Astrocyte (in vitro differentiated cells and primary cell): ENCODE measurements around the gene PREX1. TPM values are rescaled to one million over a fixed set of nuclear protein-coding genes. Genes with fewer than 3 reads are reported as not detected.

Source experiments
- DNase-seq: peaks from one replicate; pipeline ENCODE4 v3.0.0-alpha.2; 2010; ENCODE audit warnings: low read depth
- FAIRE-seq: peaks from 2 replicates; lab custom pipeline; 2011; peaks lifted over from hg19 to GRCh38; lab: Jason Lieb, UNC
- H2AFZ ChIP-seq: 2 replicates; pipeline ENCODE4 v1.6.0; 2012; ENCODE audit warnings: low read depth, low read length, inconsistent platforms
- H3K27ac ChIP-seq: 2 replicates; pipeline ENCODE4 v1.5.1; 2011; ENCODE audit warnings: low read depth, low read length, inconsistent platforms
- H3K27me3 ChIP-seq: 2 replicates; pipeline ENCODE4 v1.6.0; 2011; ENCODE audit warnings: low read length, inconsistent platforms; ENCODE audit not compliant: insufficient read depth
- H3K36me3 ChIP-seq: 2 replicates; pipeline ENCODE4 v1.5.1; 2011; ENCODE audit warnings: low read length, inconsistent platforms; ENCODE audit not compliant: insufficient read depth
- H3K4me1 ChIP-seq: 2 replicates; pipeline ENCODE4 v1.5.1; 2011; ENCODE audit warnings: low read length, inconsistent platforms; ENCODE audit not compliant: insufficient read depth
- H3K4me2 ChIP-seq: 2 replicates; pipeline ENCODE4 v1.6.0; 2012; ENCODE audit warnings: low read length, inconsistent platforms
- H3K4me3 ChIP-seq: 2 replicates; pipeline ENCODE4 v1.5.1; 2011; ENCODE audit warnings: low read depth, mild to moderate bottlenecking, low read length, inconsistent platforms; ENCODE audit not compliant: insufficient read depth
- H3K79me2 ChIP-seq: 2 replicates; pipeline ENCODE4 v1.6.0; 2012; ENCODE audit warnings: mild to moderate bottlenecking, low read length, inconsistent platforms; ENCODE audit not compliant: insufficient read depth
- H3K9ac ChIP-seq: 2 replicates; pipeline ENCODE4 v1.6.0; 2012; ENCODE audit warnings: mild to moderate bottlenecking, low read length, inconsistent platforms
- H3K9me3 ChIP-seq: 2 replicates; pipeline ENCODE4 v1.5.1; 2012; ENCODE audit warnings: low read depth, mild to moderate bottlenecking, low read length, inconsistent platforms; ENCODE audit not compliant: insufficient read depth
- H4K20me1 ChIP-seq: 2 replicates; pipeline ENCODE4 v1.6.0; 2012; ENCODE audit warnings: low read length, inconsistent platforms; ENCODE audit not compliant: insufficient read depth
- H3K27ac Mint-ChIP-seq: one replicate; pipeline ENCODE4 v1.8.0; 2021; ENCODE audit warnings: mild to moderate bottlenecking, mixed read lengths; ENCODE audit not compliant: unreplicated experiment
- H3K27me3 Mint-ChIP-seq: one replicate; pipeline ENCODE4 v1.8.0; 2021; ENCODE audit warnings: low read depth, mixed read lengths; ENCODE audit not compliant: unreplicated experiment
- H3K36me3 Mint-ChIP-seq: one replicate; pipeline ENCODE4 v1.8.0; 2021; ENCODE audit warnings: low read depth, mixed read lengths; ENCODE audit not compliant: unreplicated experiment
- H3K4me1 Mint-ChIP-seq: one replicate; pipeline ENCODE4 v1.8.0; 2021; ENCODE audit warnings: low read depth, mixed read lengths; ENCODE audit not compliant: unreplicated experiment
- H3K4me3 Mint-ChIP-seq: one replicate; pipeline ENCODE4 v1.8.0; 2021; ENCODE audit warnings: mild to moderate bottlenecking, moderate library complexity, mixed read lengths; ENCODE audit not compliant: unreplicated experiment
- H3K9me3 Mint-ChIP-seq: one replicate; pipeline ENCODE4 v1.8.0; 2021; ENCODE audit warnings: mild to moderate bottlenecking, mixed read lengths; ENCODE audit not compliant: unreplicated experiment
- CTCF ChIP-seq: IDR thresholded peaks from 2 replicates; pipeline ENCODE4 v1.5.1; 2011; ENCODE audit warnings: low read depth, mild to moderate bottlenecking, inconsistent platforms, low read length, moderate library complexity; ENCODE audit not compliant: insufficient read depth
- EZH2 ChIP-seq: IDR thresholded peaks from 2 replicates; pipeline ENCODE4 v1.6.1; 2012; ENCODE audit warnings: mild to moderate bottlenecking, low read length, inconsistent platforms; ENCODE audit not compliant: insufficient read depth
- total RNA-seq: library from RNA; stranded (reverse); gene quantifications from 2 replicates; pipeline ENCODE4 v1.2.1, GENCODE V29; 2021

Gene PREX1
- total RNA-seq, 1 donor from 2014 or later: 3.5 TPM

- Histone ChIP-seq H3K4me3 (no peak overlapping the region), H3K4me1 (peaks cover 4% of the 10 kb centered on the region), H3K79me2 (peaks cover 3% of the 10 kb centered on the region), H3K36me3 (no peaks in the 10 kb centered on the region), H3K9ac (no peak overlapping the region), H3K4me2 (no peak overlapping the region), H4K20me1 (no peaks in the 10 kb centered on the region), H3K27me3 (no peaks in the 10 kb centered on the region), H2AFZ (no peak overlapping the region), H3K27ac (no peak overlapping the region), H3K9me3 (no peaks in the 10 kb centered on the region)
- Mint-ChIP-seq H3K27ac (no peak overlapping the region), H3K36me3 (no peaks in the 10 kb centered on the region), H3K4me1 (peaks cover 8% of the 10 kb centered on the region), H3K9me3 (peaks cover 10% of the 10 kb centered on the region), H3K27me3 (peaks cover 2% of the 10 kb centered on the region), H3K4me3 (no peak overlapping the region)
- DNase-seq (no peak), FAIRE-seq (no peak)
- TF ChIP-seq CTCF (no peak), EZH2 (no peak)
Measured at GRCh38 chr20:48761874-48762273, 65.9 kb downstream of the PREX1 start.

- H3K9me3 Mint-ChIP-seq: peaks cover 8% of the 10 kb centered on the region
- H3K36me3 Mint-ChIP-seq: no peaks in the 10 kb centered on the region
- H3K36me3 ChIP-seq: no peaks in the 10 kb centered on the region
- no peaks in the 10 kb centered on the region for H3K27me3 ChIP-seq
- no peak overlapping the region for H3K9ac ChIP-seq
- peaks cover 8% of the 10 kb centered on the region for H3K4me1 Mint-ChIP-seq
- H4K20me1 ChIP-seq: no peaks in the 10 kb centered on the region
- no peaks in the 10 kb centered on the region for H3K9me3 ChIP-seq
- no peak overlapping the region for H3K4me2 ChIP-seq
- H3K4me1 ChIP-seq: peaks cover 4% of the 10 kb centered on the region
- peaks cover 2% of the 10 kb centered on the region for H3K27me3 Mint-ChIP-seq
- TF ChIP-seq EZH2 (no peak), CTCF (no peak)
- H3K79me2 ChIP-seq: peaks cover 3% of the 10 kb centered on the region
- H3K4me3 Mint-ChIP-seq: no peak overlapping the region
- no peak overlapping the region for H3K4me3 ChIP-seq
- H2AFZ ChIP-seq: no peak overlapping the region
- H3K27ac Mint-ChIP-seq: no peak overlapping the region
- H3K27ac ChIP-seq: no peak overlapping the region
- no peak for DNase-seq
- no peak for FAIRE-seq
Measured at GRCh38 chr20:48761023-48761785, 66.6 kb downstream of the PREX1 start.

GRCh38 chr20:48760403-48760983, 67.3 kb downstream of the PREX1 start:
- Histone ChIP-seq H3K27ac (no peak overlapping the region), H3K4me2 (peak overlapping the region; percentile 59), H2AFZ (no peak overlapping the region), H4K20me1 (no peaks in the 10 kb centered on the region), H3K4me3 (no peak overlapping the region), H3K79me2 (peaks cover 3% of the 10 kb centered on the region), H3K36me3 (no peaks in the 10 kb centered on the region), H3K9me3 (no peaks in the 10 kb centered on the region), H3K9ac (no peak overlapping the region), H3K4me1 (peaks cover 4% of the 10 kb centered on the region), H3K27me3 (no peaks in the 10 kb centered on the region)
- H3K27ac Mint-ChIP-seq: no peak overlapping the region
- H3K27me3 Mint-ChIP-seq: peaks cover 2% of the 10 kb centered on the region
- DNase-seq: peak; percentile 56
- H3K9me3 Mint-ChIP-seq: peaks cover 8% of the 10 kb centered on the region
- no peak for FAIRE-seq
- H3K4me1 Mint-ChIP-seq: peaks cover 11% of the 10 kb centered on the region
- H3K36me3 Mint-ChIP-seq: no peaks in the 10 kb centered on the region
- no peak for TF ChIP-seq EZH2
- no peak for TF ChIP-seq CTCF
- no peak overlapping the region for H3K4me3 Mint-ChIP-seq
